Activated CD4-positive, alpha-beta T cell treated with anti-CD3 and anti-CD28 coated beads, Interleukin-2, amount 50 U/mL, for 1 hour (primary cell): Measurements from ENCODE around the gene MCUB.
A peak's percentile ranks its signal among the peaks of the same experiment; 100 is the strongest.
"Not testable (repeated sequence)": the region's sequence is repeated elsewhere in the genome, so short reads cannot be mapped to it uniquely, and the experiment has no call there.

Source experiments
- DNase-seq: peaks from one replicate; pipeline ENCODE4 v3.0.0-alpha.2; 2020

The MCUB gene

DNA sequence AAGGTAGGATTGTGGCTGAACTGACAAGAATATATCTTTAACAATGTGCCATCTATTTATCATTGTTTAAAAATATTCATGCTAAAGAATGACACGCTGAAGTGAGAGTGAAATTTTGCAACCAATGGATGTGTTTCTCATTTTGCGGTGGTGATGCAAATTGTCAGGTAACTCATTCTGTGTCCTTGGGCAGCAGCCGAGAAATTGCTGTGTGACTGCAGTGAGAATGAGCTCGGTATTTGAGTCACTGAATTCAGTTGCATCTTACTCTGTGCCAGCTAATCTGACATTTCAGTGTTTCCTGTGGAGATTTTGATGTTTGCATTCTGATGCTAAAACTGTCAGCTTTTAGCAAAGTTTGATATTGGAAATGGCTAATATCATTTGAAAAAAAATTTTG lies 28.1 kb downstream of the MCUB start:
- peak; percentile 18 for DNase-seq

DNA sequence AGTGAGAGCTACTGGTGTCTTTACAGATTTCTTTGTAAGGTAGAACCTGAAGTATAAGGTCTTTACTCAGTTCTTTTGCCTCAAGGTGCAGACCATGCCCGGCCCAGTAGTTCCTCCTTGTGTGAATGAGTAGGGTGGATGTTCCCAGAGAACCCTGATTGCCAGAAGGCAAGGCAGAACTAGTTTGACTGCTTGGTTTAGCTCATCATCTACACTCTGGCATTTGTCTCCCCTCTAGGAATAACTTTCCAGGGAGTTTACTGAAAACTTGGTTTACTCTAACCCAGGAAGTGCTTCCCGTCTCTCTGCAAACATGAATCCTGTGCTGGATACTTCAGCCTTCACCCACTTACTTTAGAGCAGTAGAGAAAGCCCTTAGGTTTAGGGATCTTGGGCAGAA lies 29.1 kb downstream of the MCUB start:
- DNase-seq, result no peak

DNA sequence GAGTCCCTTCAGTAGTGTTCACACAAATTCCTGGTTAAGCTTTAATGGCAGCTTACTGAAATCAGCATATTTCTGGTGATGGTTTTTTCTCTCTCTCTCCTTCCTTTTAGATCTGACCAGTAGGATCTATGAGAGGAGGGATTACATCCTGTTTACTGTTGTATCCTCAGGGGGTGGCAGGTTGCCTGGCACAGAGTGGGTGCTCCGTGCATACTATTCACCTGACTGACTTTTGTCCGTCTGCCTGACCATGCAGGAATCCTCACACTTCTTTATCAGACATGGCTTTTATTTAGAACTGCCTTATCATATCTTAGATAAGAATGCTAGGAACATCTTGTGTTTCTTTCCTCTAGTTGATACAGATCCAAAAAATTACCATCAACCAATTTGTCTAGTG lies 29.6 kb downstream of the MCUB start:
- no peak for DNase-seq

DNA sequence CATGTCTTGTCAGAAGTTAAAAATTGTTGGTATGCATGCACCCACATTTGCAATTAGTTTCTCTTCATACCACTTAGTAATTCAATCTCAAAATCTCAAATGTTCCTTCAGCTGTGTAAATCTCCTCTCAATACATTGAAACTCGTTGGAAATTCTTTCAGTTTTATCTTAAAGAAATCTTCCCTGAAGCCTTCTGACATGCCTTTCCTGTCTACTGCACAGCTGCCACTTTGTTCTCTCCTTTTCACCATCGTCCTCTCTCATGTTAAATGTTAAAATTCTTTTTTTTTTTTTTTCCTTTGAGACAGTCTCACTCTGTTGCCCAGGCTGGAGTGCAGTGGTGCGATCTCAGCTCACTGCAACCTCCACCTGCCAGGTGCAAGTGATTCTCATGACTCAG lies 30.9 kb downstream of the MCUB start:
- no peak for DNase-seq

DNA sequence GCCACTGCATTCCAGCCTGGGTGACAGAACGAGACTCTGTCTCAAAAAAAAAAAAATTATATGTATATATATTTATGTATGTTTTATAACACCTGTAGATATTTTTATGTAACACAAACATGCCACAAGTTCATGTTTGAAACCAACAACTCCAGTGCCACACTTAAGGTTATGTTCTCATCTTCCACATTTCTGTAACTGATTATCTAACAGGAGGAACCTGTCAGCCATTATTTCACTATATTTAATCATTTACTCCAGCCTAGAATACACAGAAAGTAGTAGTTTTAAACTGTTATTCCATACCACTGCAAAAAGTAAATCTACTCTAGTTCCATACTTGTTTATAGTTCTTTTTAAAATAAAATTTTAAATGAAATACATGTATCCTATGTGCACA lies 32.3 kb downstream of the MCUB start:
- DNase-seq, result no peak

DNA sequence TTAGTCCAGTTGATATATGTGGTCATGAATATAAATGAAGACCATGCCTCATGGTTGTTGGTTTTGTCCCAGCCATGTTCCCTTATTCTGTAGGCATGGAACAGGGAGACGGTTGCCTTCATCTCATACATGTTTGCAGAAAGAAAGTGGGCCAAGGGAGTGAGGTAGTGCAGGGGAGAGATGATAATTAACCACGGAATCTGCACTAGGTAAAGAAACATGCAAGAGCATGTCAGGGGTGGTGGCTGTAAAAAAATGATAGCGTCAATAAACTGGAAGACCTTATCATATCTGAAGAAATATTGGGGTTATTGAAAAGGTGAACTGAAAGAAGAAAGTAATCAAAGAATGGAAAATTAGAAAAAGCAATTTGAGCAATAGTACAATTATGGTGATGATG lies 35.1 kb downstream of the MCUB start:
- DNase-seq, result not testable (repeated sequence)

DNA sequence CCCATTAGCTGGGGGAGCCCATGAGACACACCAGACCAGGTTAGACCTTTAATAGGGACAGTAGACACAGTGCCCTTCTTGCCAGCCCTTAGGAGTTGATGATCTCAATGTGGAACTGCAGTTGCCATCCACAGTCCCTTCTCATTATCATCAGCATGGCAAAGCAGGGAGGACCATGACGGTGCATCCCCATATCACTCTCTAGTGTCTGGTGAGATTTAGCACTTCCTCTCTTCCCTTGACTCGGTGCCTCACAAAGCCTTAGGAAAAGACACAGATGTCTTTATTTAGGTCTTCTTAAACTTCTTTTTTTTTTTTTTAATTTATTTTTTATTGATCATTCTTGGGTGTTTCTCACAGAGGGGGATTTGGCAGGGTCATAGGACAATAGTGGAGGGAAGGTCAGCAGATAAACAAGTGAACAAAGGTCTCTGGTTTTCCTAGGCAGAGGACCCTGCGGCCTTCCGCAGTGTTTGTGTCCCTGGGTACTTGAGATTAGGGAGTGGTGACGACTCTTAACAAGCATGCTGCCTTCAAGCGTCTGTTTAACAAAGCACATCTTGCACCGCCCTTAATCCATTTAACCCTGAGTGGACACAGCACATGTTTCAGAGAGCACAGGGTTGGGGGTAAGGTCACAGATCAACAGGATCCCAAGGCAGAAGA lies 36.5 kb downstream of the MCUB start:
- not testable (repeated sequence) for DNase-seq

DNA sequence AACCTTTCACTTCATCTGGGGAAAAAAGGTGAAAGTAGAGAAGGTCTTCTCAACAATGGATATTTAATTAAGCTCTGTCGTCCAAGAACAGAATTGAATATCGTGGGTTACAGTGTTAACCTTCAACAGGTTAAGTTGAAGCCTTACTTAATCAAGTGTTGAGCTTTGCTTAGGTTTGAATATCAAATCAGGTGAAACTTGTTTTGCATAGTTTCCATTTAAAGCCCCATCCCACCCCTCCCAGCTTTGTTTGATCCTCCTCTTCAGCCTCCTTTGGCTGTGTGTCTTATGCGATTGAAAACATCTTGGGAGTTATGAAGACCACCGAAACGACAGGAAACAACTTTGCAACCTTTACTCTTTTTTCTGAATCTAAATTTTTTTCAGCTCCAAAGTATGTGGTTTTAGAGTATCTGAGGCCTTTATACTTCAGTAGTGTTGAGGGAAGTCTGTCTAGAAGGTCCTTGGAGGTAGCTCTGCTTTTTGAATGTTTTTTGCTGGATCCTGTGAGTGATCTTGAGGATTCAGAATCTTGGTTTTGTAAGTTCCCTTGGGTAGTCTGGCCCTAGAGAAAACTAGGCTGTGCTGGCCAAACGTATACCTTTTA lies 39.1 kb downstream of the MCUB start:
- no peak for DNase-seq

DNA sequence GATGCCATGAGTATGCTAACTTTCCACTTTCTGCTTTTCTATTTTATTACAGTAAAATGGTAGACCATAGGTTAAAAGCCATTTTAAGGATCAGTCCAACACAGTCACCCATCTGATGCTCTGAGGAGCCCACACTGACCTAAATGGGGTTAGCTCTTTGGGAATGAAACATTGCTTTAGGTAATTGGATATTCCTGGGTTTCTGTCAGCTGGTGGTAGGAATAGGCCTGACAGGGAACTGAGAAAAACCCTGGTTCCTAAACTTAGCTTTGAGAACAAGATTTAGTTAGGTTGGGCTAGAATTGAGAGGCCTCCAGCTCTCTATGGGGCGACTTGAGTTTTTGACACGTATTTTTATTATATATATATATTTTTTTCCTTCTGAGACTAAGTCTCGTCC lies 40.4 kb downstream of the MCUB start:
- DNase-seq, result no peak

DNA sequence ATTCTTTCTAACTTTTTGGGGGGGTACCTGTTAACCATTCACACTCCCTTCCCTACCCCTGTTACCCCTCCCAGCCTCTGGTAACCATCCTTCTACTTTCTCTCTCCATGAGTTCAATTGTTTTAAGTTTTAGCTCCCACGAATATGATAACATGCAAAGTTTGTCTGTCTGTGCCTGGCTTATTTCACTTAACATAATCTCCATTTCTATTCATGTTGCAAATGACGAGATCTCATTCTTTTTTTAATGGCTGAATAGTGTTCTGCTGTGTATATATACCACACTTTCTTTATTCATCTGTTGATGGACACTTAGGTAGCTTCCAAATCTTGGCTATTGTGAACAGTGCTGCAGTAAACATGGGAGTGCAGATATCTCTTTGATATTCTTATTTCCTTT lies 41.3 kb downstream of the MCUB start:
- no peak for DNase-seq

DNA sequence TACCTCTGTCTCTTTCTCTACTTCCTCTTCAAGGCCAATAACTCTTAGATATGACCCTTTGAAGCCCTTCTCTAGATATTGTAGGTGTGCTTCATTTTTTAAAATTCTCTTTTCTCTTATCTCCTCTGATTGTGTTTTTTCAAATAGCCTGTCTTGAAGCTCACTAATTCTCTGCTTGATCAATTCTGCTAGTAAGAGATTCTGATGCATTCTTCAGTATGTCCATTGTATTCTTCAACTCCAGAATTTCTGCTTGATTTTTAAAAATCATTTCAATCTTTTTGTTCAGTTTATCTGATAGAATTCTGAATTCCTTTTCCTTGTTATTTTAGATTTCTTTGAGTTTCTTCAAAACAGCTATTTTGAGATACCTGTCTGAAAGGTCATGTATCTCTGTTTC lies 47.9 kb downstream of the MCUB start:
- DNase-seq, result no peak

DNA sequence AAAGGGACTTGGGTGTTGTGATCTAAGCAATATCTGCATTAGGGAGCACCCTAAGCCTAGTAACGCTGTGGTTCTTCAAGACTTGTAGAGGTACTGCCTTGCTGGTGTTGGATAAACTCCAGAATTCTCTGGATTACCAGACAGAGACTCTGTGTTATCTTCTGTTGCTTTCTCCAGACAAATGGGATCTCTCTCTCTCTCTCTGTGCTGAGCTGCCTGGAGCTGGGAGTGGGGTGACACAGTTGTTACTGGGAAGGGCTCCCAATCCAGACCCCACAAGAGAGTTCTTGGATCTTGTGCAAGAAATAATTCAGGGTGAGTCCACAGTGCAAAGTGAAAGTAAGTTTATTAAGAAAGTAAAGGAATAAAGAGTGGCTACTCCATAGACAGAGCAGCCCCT lies 48.8 kb downstream of the MCUB start:
- no peak for DNase-seq

DNA sequence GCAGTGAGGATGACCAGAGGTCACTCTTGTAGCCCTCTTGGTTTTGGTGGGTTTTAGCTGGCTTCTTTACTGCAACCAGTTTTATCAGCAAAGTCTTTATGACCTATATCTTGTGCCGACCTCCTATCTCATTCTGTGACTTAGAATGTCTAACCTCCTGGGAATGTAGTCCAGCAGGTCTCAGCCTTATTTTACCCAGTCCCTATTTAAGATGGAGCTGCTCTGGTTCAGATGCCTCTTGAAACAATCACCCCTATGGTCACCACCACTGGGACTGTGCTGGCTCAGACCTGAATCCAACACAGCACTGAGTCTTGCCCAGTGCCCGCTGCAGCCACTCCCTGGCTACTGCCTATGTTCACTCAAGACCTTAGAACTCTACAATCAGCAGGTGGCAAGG lies 49.4 kb downstream of the MCUB start:
- DNase-seq, result no peak

DNA sequence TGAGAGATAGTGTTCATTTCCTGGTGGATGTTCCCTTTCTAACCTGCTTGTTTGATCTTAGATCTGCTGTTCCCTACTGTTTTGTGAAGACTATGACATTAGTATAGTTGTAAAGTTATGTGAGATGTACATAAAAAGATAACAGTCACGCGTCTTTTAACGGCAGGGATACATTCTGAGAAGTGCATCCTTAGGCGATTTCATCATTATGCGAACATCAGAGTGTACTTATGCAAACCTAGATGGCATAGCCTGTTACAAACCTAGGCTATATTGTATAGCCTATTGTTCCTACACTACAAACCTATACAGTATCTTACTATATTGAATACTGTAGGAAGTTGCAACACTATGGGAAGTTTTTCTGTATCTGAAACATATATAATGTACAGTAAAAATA lies 50.4 kb downstream of the MCUB start:
- no peak for DNase-seq

DNA sequence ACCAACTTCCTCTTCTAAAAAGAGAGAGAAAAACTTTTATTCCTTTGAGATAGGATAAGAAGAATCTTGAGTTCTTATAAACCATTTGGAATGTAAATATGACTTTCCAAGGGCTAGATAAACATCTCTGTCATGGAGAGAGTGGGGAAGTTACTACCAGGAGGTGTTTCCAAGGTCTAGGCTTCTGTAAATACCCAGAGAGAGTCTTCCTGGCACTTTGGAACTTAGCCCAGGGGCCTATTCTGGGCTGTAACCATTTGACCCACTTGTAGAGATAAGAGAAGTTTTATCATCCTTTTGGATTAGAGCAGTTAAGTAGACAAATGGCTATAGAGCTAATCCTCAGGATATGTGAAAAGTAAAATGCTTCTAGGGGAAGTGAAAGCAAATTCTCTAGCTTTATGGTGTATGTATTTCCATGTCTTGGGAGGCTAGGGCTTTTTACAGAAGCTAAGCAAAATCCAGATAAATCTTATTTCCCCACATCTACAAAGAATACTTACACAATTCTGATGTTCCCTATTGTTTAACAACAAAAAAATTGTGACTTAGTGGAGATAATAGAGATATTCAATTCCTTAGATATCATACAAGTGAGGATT lies 51.1 kb downstream of the MCUB start:
- DNase-seq, result no peak

DNA sequence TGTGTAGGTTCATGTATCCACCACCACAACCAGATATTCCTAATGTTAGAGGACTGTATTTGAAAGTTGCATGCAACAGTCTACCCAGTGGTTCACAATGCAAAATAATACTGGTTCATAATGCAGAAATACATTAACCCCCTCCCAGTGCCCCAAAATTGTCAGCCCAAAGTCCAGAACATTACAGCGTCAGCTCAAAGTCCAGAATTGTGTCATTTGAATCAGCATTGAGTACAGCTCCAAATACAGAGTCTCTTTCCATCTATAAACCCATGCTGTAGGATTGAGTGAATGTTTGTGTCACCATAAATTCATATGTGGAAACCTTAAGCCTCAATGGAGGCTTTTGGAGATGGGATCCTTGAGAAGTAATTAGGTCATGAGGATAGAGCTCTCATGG lies 54.0 kb downstream of the MCUB start:
- no peak for DNase-seq

DNA sequence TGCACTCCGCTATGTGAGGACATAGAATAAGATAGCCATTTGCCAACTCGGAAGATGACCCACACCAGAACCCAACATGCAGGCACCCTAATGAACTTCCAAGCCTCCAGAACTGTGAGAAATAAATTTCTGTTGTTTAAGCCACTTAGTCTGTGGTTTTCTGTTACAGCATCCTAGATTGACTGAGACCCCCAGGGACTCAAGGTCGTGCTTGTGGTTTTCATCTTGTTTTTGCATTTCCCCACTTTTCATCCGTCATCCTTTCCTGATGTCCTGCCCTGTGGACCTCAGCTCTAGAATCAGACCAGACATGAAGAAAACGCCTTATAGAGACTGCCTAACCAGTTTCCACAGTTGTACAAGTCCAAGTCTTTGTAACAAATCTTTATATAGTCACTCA lies 54.4 kb downstream of the MCUB start:
- no peak for DNase-seq

DNA sequence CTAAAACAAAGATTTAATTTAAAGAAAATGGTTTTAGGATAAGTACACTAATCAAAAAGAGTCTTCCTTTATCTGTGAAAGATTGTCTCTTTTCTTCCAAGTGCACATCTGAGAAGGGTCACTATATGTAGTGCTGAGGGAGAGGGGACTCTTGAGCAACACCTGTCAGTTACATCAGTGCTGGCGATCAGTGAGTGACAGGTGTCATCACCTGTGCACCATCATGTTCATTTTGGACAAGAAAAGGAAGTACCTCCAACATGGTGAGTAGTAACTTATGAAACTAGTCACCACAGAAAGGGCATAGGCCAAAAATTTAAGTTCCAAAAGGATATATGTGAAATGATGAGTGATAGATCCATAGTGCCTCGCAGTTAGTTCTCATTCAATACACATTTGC lies 55.7 kb downstream of the MCUB start:
- no peak for DNase-seq

DNA sequence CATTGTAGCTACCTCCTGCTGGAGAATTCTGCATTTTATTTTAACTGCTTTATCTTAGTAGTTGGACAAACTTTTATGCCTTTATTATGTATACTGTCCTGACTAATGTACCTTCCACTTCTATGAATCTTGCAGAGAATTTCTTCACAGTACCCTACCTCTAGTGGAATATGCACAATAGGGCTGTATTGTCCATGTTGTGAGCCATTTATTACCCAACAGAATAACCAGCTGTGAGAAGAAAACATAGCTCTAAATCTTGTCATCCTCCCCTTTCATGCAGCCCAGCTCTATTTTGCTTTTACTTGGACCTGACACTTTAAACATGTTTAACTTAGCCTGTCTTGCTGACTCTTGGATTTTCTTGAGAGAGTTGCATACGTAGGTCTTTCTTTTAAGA lies 56.2 kb downstream of the MCUB start:
- no peak for DNase-seq

DNA sequence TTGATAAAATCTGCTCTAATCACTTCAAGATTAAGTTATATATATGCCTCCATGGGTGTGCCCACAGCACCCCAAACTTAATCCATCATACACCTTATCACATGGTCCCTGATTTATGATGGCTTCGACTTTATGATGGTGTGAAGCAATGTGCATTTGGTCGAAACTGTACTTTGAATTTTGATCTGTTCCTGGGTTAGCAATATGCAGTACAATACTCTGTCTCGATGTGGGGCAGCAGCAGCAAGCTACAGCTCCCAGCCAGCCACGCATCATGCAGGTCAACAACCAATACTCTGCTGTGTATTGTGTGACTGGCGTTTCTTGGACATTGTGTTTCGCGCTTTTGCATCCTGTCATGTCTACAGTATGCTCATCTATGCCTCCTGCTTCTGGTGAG lies 62.6 kb downstream of the MCUB start:
- DNase-seq, result no peak

DNA sequence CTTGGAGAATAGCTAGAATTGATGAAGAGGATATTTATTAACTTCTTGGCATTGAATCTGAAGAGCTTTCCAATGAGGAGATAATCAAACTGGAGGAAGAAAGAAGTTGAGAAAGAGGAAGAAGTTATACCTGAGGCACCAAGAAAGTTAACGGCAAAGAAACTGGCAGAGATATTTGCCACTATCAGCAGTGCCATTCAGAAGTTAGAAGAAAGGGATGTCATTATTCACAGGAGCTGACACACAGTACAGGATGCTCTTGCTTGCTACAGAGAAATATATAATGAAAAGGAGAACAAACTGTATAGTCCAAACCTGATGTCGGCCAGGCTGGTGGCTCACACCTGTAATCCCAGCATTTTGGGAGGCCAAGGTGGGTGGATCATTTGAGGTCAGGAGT lies 64.5 kb downstream of the MCUB start:
- DNase-seq, result no peak

DNA sequence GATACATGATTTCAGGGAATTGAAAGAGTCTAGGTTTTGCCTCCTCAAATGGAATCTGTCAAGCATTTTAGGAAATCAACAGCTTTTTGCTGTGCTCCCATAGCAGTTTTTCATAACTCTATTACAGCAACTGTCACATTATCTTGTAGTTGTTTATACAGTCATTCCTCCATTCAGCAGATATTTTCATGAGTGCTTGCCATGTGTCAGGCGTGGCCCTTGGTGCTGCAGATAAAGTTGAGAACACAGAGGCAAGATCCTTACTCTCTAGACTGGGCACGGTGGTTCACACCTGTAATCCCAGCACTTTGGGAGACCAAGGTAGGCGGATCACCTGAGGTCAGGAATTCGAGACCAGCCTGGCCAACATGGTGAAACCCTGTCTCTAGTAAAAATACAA lies 67.3 kb downstream of the MCUB start:
- DNase-seq, result no peak

DNA sequence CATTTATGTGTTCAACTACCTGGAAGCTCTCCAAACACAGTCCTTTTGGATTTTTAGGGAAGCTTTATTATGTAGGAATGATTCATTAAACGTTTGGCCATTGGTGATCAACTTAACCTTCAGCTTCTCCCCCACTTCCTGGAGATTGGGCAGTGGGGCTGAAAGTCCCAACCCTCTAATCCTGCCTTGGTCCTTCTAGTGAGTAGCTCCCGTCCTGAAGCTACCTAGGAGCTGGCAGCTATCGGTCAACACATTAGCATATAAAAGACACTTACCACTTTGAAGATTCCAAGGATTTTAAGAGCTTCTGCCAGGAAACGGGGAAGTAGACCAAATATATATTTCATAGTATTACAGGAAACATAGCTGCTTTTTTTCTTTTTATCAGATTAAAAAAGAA lies 69.7 kb downstream of the MCUB start:
- no peak for DNase-seq

DNA sequence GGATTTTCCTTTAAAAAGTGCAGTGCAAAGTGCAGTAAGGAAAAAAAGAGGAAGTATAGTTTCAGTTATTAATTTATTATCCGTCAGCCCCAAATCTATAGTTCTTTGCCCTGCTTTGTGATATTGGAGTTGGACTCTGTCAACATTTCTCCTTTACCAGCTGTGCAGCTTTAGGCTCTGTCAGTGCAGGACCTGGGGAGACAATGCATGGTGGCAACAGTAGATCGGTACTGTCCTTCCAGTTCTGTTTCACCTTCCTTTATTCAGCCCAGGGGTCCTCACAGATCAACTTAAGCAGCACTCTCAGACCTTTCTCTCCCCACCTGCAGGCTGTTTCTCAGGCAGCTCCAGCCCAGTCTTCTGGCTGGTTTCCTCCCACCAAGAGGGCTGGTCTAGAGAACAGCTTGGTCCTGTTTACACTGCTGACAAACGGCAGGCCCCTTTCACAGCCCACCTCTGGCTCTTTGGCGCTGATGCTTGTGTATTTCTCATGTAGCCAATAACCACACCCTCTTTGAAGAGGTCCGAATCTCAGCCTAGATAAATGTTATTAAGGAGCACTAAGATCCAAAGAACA lies 71.6 kb downstream of the MCUB start:
- no peak for DNase-seq

DNA sequence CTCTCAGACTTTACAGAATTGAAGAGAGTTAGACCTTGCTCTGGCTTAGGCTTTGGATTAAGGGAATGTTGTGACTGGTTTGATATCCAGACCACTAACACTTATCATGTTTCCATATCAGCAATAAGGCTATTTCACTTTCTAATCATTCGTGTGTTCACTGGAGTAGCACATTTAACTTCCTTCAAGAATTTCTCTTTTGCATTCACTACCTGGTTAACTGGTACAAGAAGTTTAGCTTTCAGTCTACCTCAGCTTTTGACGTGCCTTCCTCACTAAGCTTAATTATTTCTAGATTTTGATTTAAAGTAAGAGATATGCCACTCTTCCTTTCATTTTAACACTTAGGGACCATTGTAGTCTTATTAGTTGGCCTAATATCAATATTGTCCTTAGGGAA lies 80.6 kb downstream of the MCUB start:
- DNase-seq, result no peak
